HL-60/S4 (cell line): ENCODE results near the gene ENKUR.

ENCODE experiments used
- in situ Hi-C: fragments of 300-500 bp; cut with MboI; formaldehyde crosslinking; loops from 2 replicates; pipeline ENCODE4 v1.14.3; 2022; ENCODE audit warnings: low sequenced_read_pairs

The ENKUR gene

GRCh38 chr10:25015828-25016375 lies at the start of gene ENKUR:
Gene ENKUR, minus strand, starts transcription at chr10:25016158. Its CDS starts 222 bp downstream, at chr10:25015936.
- in situ Hi-C loops, result no loop called here

GRCh38 chr10:25064401-25064800 lies 48.4 kb upstream of the ENKUR start:
- in situ Hi-C loops, result no loop called here

GRCh38 chr10:25063644-25064043 lies 47.7 kb upstream of the ENKUR start:
- in situ Hi-C loops, result no loop called here

DNA sequence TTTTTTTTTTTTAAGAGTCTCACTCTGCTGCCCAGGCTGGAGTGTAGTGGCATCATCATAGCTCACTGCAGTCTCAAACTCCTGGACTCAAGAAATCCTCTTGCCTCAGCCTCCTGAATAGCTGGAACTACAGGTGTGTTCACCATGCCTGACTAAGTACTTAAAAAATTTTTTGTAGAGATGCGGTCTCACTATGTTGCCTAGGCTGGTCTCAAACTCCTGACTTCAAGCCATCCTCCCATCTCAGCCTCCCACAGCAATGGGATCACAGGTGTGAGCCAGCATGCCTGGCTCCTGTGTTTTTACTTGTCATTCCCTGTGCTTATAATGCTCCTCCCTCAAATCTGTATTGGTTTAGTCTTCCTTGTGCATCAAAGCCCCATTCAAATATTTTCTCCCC lies 47.2 kb upstream of the ENKUR start:
- in situ Hi-C loops, result no loop called here

DNA sequence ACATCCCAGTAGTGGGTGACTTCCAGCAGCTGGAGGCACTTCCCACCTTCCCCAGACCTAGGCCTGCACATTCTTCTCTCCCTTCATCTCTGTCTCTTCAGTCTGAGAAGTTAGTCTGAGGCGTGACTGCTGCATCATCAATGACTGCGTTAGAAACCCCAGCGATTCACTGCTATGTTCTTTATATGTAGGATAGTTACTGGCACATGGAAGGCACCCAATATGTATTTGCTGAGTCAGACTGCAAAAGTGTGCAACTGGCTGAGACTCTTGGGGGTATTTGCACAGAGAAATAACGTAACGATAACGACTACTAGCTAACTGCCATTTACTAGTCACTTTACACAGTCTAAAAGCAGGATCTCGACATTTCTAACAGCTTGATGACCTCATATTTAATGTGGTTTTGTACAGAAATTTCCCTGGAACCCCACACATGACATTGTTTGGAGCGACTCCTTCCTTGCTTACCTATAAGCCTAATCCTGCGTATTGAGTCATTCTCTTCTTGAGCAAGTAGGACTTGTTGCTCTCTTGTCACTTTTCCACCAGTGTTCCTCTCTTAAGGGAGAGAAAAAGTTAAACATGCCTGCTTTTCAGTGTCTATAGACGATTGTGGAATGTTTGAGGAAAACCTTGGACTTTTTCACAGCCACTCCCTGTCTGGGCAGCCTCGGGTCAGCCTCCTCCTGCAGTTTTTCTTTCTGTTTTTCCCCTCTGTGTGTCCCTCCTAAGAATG lies 45.9 kb upstream of the ENKUR start:
- in situ Hi-C loops, result no loop called here

GRCh38 chr10:25061125-25061524 lies 45.2 kb upstream of the ENKUR start:
- in situ Hi-C loops, result no loop called here

DNA sequence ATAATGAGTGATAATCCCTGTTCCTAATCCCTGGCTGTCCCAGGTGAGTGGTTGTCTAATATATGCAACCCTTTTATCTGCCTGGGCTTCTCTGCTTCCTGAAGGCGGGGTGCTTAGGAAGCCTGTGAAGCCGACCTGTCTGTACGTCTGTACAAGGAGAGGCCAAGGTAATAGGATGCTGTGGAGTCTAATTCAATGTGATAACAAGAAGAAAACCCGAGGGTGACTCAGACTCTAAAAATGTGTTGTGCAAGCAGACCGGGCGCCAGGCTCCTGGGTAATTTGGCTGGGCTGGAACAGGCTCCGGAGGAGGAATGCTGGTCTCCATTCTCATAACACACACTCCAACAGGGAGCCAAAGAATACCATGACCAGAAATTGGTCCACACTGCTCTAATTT lies 44.0 kb upstream of the ENKUR start:
- in situ Hi-C loops, result no loop called here

DNA sequence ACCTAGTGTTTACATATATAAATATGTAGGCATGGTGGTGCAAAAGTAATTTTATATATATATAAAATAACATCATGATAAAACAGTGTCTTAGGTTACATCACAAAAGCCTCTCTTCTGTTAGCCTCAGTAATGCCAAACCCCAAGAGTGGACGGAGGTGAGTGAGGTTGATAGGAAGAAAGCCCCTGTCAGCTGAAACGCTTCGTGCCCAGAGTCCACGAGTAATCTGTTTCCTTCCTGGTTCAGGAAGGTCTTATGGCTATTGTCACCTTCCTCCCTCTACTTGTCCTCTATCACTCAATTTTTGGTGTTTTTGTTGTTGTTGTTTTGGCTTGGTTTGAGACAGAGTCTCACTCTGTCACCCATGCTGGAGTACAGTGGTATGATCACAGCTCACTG lies 41.9 kb upstream of the ENKUR start:
- in situ Hi-C loops, result no loop called here

- in situ Hi-C loops, result no loop called here
Observed at GRCh38 chr10:25056726-25057125, 40.8 kb upstream of the ENKUR start.

GRCh38 chr10:25052012-25052411 lies 36.1 kb upstream of the ENKUR start:
- in situ Hi-C loops, result no loop called here

DNA sequence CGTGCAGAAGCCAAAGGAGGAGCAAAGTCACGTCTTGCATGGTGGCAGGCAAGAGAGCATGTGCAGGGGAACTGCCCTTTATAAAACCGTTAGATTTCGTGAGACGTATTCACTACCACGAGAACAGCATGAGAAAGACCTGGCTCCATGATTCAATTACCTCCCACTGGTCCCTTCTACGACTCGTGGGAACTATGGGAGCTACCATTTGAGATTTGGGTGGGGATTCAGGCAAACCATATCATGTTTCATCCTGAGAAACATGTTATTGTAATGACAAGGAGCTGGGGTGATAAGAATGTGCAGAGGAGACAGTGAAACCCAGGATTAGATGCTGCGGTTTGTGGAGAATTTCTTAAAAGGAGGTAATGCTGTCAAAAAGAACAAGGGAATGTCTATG lies 34.4 kb upstream of the ENKUR start:
- in situ Hi-C loops, result no loop called here

DNA sequence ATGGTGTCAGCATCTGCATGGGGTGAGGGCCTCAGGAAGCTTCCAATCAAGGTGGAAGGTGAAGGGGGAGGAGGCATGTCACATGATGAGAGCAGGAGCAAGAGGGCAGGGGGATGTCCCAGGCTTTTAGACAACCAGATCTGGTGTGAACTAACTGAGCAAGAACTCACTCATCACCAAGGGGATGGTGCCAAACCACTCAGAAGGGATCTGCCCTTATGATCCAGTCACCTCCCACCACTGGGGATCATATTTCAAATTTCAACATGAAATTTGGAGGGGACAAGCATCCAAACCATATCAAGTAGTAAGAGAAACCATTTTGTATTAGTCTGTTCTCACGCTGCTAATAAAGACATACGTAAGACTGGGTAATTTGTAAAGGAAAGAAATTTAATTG lies 34.0 kb upstream of the ENKUR start:
- in situ Hi-C loops, result no loop called here

DNA sequence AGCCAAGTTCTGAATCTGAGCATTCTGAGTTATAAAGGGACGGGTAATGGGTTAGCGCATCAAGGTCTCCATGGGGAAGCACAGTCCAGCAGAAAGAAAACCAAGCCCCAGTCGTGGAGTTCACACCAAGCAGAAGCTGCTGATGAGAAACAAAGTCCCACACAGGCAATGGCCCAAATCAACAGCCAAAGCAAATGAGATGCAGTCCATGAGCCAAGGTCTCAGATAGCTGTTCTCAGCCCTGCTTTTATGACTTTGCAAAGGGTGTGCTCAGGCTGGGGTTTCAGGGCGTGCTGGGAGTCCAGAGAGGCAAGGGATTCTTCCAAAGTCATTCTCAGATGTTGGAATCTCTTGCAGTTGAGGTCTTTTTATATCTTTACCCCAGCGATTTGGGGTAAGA lies 32.5 kb upstream of the ENKUR start:
- in situ Hi-C loops, result no loop called here

- in situ Hi-C loops, result no loop called here
Observed at GRCh38 chr10:25047591-25048301, 31.8 kb upstream of the ENKUR start.

DNA sequence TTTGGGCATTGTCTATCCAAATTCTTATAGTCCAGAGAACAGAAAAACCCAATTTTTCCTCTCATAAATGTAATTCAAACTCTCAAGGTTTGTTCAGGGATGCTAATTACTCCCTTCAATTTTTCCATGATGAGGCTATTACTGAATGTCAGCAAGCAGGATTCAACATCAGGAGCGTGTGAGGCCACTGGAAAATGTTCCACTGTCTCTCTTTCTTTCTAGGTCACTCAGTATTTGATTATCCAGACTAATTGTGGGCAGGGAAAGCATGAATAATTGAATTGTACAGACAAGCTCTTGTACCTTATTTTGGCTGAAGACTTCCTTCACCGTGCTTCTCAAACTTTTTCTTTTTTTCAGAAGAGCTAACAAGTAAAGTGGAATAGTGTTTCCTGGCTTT lies 31.1 kb upstream of the ENKUR start:
- in situ Hi-C loops, result no loop called here

DNA sequence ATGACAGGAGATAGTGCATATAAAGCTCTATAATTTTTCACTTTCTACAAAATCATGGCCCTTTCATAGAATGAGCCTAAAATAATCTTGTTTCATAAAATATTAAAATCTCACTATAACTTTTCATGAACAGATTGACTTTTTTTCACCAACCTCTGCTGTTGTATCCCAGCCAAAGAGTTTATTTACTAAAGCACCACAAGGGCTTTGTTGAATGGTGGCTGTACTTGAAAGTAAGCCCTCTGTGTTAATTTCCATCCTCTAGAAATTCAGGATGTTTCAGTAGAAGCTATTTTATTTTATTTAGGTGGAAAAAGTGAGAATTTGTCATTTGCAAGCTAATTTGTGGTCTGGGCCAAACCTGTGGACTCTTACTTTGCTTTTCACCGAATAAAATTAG lies 30.7 kb upstream of the ENKUR start:
- in situ Hi-C loops, result no loop called here

DNA sequence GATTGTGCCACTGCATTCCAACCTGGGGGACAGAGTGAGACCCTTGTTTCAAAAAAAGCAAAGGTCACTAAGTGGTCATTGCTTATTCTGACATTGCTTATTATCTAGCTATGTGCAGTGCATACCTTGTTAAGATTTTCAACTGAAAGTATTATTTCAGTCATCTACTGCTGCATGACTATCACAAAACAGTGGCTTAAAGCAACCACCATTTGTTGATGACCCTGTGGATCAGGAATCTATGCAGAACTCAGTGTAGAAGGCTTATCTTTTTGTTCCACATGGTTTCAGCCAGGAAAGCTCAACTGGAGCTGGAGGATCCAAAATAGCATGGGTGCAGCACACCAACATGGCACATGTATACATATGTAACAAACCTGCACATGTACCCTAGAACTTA lies 23.6 kb upstream of the ENKUR start:
- in situ Hi-C loops, result no loop called here

DNA sequence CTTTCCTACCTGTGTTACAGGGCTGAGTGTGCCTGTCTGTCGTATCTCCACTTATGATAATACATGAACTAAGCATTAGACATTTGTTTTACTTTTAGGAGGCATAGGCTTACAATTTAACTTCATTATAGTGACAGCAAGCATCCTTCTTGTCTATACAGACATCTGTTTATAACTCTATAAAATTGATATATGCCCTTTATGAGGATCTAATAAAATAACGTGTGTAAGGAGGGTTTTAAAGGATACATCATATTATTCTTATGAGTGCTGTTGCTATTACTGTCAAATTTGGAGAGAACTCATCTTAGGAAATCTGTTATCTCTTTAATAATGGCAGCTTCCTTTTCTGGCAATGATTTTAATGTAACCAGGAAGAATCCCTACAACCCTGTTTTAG lies 22.4 kb upstream of the ENKUR start:
- in situ Hi-C loops, result no loop called here

GRCh38 chr10:25036381-25036780 lies 20.4 kb upstream of the ENKUR start:
- in situ Hi-C loops, result no loop called here

- in situ Hi-C loops, result no loop called here
Observed at GRCh38 chr10:25029519-25029918, 13.6 kb upstream of the ENKUR start.

- in situ Hi-C loops, result no loop called here
Observed at GRCh38 chr10:25028711-25029110, 12.8 kb upstream of the ENKUR start.

- in situ Hi-C loops, result no loop called here
Observed at GRCh38 chr10:25026463-25026862, 10.5 kb upstream of the ENKUR start.
